Posterior cingulate gyrus (tissue), 11 donors: ENCODE results near the gene DPAGT1.

Source experiments
- DNase-seq, 10 donors: peaks; one replicate each; pipeline versions ENCODE4 v3.0.0 to v3.0.0-alpha.2; 2020 to 2021; ENCODE audit warnings: mixed read lengths in 3 of 10
- intact Hi-C: fragments of 100-400 bp; cut with DNase I; formaldehyde crosslinking; loops from one replicate; pipeline ENCODE4 v1.15.1; 2023

Gene DPAGT1

DNA sequence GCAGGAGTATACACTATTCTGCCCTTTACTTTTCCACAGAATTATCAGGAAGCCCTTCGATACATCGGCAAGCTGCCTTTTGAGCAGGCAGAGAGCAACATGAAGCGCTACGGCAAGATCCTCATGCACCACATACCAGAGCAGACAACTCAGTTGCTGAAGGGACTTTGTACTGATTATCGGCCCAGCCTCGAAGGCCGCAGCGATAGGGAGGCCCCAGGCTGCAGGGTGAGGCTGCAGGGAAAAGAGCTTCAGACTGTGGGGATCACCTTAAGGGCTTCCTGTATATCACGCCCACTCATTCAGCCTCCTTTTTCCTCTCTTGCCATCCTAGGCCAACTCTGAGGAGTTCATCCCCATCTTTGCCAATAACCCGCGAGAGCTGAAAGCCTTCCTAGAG lies 23.8 kb downstream of the DPAGT1 start:
- intact Hi-C loops = no loop called here
- DNase-seq = peak in 2 of 10 donors; percentile 26 to 38

DNA sequence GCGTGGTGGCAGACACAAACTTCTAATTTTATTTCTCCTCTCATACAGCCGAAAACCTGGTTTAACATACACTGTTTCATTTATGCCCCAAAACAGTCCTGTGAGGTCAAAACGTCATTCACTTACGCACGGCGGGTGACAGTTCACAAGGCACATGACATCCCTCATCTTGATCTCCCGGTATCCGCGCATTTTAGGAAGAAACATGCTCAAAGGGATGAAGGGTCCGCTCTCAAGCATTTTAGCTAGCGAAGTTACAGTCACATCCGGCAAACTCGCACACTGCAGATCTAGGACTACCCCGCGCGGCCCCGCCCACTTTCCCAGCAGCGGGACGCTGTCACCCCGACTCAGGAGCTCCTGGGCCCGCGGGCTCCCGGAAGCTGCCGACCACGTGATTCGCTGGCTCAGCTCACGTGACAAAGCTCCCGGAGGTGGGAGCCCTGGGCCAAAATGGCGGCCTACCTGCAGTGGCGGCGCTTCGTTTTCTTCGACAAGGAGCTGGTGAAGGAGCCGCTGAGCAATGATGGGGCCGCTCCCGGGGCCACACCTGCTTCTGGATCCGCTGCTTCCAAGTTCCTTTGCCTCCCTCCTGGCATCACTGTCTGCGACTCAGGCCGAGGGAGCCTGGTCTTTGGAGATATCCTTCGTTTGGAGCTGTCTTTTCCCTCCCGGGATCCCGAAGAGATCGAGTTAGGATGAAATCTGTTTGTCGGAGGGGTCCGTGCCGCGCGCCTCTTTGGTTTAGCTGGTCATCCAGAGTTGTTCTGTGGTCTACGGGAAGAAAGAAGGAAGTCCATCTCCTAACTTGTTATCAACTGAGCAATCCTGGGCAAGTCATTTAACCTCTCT lies 34.1 kb downstream of the DPAGT1 start, which contains the start of gene VPS11:
VPS11 (plus strand) TSS at position 448 of the 852 bp plus-strand sequence; CDS start at position 454, 6 bp downstream.
- intact Hi-C loops = loop anchor here (1.0 kb wide), 1 partner anchor 18 kb away; no protein-coding TSS in a partner anchor

DNA sequence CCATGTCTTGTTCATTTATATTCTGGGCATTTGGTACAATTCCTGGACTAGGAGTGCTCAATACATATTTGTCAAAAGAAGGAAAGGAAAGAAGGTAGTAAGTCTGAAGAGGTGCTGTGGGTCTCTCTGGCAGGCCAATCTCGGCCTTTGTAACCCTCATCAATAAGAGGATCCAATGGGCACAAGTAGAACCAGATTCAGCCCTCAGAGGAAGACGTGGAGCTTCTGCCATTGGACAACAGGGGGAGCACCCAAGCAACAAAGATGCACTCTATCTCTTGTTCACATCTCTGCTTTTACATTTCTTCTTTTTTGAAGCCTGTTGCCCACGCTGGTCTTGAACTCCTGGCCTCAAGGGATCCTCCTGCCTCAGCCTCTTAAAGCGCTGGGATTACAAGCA lies 36.3 kb downstream of the DPAGT1 start:
- intact Hi-C loops = no loop called here
- peak in 2 of 10 donors; percentile 5 to 56 for DNase-seq

More for the DNA sequence above, 34.1 kb downstream of the DPAGT1 start, which contains the start of gene VPS11:
- peak; percentile 95 to 99 (median 98) for DNase-seq

DNA sequence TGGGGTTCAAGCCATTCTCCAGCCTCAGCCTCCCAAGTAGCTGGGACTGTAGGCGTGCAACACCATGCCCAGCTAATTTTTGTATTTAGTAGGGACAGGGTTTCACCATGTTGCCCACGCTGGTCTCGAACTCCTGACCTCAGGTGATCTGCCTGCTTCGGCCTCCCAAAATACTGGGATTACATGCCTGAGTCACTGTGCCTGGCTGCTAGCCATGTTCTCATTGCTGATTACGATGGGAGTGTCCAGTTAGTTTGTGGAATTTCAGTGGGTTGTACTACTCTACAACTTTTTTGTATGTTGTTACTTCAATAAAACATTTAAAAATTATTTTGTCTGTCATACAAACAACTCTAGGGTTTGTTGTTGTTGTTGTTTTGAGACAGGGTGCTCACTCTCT lies 38.9 kb downstream of the DPAGT1 start:
- intact Hi-C loops = no loop called here
- peak in 1 of 10 donors; percentile 29 for DNase-seq

DNA sequence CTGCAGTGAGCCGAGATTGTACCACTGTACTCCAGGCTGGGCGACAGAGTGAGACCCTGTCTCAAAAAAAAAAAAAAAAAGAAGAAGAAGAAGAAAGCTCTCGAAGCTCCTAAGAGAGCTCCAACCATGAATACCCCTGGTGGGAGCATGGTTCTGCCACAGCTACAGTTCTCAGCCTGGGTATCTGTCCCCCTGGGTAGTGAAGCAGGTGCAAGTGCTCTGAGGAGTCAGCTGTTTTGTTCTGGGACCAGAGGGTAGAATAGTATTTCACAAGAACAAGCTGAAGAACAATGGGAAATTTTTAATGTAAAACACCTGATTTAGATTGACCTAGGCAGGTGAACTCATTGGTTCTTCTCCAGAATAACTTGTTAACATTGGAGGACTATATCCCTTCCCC lies 40.4 kb downstream of the DPAGT1 start:
- intact Hi-C loops = no loop called here
- peak in 2 of 10 donors; percentile 4 to 24 for DNase-seq

DNA sequence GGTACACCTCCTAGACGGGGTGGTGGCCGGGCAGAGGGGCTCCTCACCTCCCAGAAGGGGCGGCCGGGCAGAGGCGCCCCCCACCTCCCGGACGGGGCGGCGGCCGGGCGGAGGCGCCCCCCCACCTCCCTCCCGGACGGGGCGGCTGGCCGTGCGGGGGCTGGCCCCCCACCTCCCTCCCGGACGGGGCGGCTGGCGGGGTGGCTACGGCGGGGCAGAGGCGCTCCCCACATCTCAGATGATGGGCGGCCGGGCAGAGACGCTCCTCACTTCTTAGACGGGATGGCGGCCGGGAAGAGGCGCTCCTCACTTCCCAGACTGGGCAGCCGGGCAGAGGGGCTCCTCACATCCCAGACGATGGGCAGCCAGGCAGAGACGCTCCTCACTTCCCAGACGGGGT lies 42.5 kb downstream of the DPAGT1 start:
- peak in 2 of 10 donors; percentile 29 to 50 for DNase-seq
- intact Hi-C loops = loop anchor here (5.0 kb wide), 1 partner anchor 42 kb away; the partner anchor contains the start of genes RPS25 and TRAPPC4

DNA sequence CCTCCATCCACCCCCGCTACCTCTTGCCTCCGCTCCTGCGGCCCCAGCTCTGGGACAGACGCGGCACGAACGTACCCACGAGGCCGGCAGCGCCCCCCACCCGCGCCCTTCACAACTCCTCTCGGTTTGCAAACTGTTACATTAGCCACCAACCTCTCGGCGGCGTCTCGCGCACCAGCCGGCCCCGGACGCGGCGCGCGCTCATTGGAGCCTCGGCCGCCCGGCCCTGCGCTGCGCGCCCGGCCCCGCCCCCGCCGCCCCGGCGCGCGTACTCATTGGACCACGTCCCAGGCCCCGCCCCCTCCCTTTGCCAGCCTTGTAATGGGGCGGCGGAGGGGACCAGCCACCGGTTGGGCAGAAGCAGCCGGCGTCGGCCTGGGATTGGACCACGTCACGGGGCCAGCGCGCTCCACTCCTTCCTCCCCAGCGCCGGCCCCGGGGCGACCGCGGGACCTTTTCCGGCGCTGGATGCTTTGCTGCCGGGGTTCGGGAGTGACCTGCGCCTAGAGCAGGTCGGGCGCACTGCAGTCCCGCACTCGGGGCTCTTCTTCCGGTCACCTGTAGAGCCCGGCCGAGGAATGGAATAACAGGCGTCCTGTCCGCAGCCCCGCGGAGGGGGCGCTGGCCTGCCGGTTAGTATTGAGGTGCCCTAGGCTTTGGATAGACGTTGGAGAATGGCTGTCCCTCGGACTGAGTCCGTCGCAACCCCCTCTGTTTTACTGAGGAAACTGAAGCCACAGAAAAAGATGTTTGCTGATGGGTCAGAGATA lies 44.5 kb downstream of the DPAGT1 start, which contains the start of gene HYOU1:
HYOU1 (minus strand) TSS at position 206 of the 770 bp plus-strand sequence. CDS start 1,045 bp downstream, outside the sequence.
- peak; percentile 93 to 99 (median 96) for DNase-seq
- intact Hi-C loops = loop anchor here (2.0 to 5.0 kb wide), 3 partner anchors 26 to 40 kb away; partner anchors contain the start of genes RPS25, SLC37A4 and TRAPPC4

DNA sequence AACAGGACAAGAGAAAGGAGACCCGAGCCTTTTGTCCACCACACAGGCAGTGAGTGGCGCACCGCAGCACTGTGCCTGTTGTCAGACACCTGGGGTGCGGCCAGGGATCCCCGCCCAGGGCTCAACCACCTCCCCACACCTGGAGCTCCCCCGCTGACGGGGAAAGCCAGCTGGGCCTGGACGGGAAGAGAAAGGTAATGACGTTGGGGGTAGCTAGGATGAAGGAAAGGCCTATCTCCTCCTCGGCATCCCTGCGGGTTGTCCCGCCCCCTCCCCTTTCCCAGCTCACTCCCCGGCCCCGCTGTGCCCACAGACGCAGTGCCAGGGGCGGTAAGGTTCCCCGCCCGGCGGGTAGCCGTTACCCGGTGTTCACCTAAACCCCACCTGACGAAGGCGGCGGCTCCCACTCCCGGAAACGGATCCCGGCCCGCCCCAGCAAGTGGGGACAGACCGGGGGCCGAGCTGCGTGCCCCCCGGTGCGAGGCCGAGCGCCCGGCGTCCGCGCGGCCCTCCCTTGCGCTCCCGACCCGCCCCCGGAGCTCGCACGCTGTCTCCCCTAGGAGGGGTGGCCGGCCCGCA lies 45.1 kb downstream of the DPAGT1 start:
- intact Hi-C loops = loop anchor here (2.0 to 5.0 kb wide), 3 partner anchors 26 to 39 kb away; partner anchors contain the start of genes RPS25, SLC37A4 and TRAPPC4
- DNase-seq = peak in 4 of 10 donors; percentile 3 to 87 (median 53)

DNA sequence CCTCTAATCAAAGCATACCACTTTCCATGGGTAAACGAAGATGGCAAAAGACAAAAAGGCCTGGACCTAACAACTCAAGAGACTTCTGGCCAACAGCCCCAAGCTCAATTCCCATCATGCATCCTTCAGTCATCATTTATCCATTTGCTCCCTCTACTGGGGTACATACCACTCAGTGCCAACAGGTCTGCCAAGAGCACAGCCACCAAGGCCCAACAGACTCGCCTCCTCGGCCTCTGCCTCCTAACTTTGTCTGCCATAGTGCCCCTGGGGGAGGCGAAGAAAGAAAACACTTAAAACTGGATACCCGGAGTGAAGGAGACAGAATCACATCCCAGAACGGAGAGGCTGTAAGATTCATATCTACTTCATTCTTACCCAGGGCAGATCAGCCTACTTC lies 45.8 kb downstream of the DPAGT1 start:
- DNase-seq = peak in 2 of 10 donors; percentile 9 to 59
- intact Hi-C loops = loop anchor here (2.0 to 5.0 kb wide), 3 partner anchors 25 to 39 kb away; partner anchors contain the start of genes RPS25, SLC37A4 and TRAPPC4

DNA sequence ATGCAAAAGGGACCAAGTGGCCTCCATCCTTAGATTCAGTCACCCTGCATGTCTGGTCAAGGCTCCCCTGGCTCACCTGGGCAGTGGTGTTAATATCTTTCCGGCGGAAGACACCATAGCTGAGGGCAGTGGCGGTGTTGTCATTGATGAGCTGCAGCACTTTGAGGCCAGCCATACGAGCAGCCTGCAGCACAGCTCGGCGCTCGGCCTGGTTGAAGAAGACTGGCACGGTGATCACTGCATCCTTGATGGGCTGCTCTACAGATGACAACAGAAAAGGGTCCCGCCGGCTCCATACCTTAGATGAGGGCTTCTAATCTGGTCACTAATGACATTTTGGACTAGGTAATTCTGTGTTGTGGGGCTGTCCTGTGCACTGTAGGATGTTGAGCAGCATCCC lies 47.2 kb downstream of the DPAGT1 start:
- peak in 2 of 10 donors; percentile 24 to 34 for DNase-seq
- intact Hi-C loops = no loop called here

DNA sequence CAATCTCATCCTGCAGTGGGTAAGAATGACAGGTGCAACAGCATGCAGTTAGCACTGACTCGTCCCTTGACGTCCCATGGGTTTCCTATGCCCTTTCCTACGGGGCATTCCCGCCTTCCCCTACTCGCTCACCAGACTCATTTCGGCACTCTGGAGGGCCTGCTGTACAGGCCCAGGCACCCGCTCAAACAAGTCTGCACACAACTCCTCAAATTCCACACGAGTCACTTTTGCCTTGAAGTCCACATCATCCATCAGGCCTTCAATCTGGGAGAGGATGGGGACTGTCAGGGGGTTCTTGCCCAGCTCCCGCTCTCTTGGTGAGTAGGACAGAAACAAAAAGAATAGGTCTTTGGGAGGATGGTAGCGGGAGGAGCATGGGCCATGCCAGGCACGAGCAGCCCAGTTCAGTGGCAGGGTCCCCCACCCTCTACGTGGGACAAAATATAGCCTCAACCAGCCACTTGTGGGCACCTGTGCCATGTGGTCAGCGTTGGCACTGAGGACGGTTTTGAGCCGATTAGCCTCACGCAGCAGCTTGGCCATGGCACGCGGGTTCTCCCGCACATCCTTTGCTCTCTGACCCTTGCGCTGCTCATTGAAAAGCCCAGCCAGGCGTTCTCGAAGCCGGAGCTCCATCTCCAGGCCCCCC lies 49.4 kb downstream of the DPAGT1 start:
- intact Hi-C loops = no loop called here
- DNase-seq = peak in 2 of 10 donors; percentile 49 to 67

DNA sequence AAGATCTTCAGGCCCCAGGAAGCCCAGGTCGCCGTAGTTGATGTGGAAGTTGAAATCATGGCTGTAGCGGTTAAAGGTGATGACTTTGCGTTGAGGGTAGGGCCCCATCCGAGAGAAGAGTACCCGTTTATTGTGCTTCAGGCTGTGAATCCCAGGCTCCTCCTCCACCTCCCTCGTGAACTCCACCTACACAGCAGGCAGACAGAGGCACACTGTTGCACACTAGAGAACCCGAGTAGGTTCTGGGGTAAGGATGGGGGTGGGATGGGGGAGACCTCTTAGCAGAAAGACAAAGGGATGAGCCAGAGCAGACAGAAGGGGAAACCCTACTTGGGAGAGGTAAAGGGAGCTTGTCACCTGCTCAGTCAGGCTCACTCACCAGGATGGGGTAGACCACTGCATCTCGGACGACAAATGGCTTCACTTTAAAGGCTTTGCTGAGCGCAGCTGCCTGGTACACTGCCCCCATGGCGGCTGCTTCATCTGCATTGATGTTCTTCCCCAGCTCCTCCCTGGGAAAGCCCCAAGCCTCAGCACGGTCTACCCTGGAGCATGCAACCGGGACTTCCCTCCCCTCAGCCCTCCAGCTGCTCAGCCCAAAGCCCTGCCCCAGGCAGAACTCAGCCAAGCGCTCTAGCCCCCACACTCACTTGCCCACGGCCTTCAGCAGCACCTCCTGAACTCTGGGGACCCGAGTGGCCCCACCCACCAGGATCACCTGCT lies 50.1 kb downstream of the DPAGT1 start:
- intact Hi-C loops = no loop called here
- DNase-seq = peak in 2 of 10 donors; percentile 51 to 52

DNA sequence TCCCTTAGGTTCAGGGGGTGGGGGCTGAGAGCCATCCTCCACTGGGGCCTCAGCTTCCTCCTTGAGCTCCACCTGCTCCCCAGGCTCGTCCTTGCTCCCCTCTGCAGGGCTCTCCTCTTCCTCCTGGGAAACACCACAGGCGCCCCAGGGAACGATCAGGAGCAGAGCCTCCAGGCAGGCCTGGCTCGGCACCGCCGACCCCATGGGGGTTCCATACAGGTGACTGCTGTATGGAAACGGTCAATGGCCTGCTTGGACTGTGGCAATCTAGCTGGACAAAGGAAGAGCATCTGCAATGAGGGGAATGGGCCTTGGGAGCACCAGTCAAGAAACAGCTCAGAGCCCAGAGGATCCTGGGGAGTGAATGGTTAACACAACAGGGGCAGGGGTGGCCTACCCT lies 52.6 kb downstream of the DPAGT1 start:
- peak in 2 of 10 donors; percentile 29 to 59 for DNase-seq
- intact Hi-C loops = no loop called here

DNA sequence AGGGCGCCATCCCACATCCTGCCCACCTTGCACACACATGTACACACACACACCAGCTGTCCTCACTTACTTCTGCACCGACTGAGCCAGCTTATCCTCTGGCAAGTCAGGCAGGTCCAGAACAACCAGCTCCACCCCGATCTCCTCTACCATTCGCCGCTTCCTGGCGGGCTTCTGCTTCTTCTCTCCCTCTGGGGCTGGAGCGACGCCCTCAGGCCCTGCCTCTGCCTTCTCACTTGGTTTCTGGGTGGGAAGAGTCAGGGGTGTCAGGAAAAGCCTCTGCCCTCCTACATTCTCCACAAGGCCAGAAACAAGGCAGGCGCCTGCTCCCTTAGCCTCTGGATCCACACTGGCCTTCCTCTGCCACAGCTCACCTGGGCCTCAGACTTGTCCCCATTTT lies 53.0 kb downstream of the DPAGT1 start:
- intact Hi-C loops = no loop called here
- peak in 1 of 10 donors; percentile 52 for DNase-seq

DNA sequence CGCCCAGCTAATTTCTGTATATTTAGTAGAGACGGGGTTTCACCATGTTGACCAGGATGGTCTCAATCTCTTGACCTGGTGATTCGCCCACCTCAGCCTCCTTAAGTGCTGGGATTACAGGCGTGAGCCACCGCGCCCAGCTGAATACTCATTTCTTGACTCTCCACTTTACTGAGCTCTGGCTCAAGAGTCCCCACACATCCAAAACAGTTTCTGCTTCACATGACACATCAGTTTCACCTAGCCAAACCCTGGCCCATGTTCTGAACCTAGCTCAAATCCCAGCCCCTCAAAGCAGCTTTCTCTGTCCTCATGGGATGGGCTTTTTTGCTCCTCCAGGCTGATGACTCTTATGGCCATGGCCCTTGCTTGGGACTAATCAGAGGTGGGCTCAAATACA lies 54.4 kb downstream of the DPAGT1 start:
- peak in 1 of 10 donors; percentile 20 for DNase-seq
- intact Hi-C loops = no loop called here
